Loucy (cell line): ENCODE data around the gene THAP7.

ENCODE experiments used
- EZH2phosphoT487 ChIP-seq: fragments of 200-600 bp; IDR thresholded peaks from 2 replicates; pipeline ENCODE4 v1.6.1; 2018; ENCODE audit warnings: antibody characterized with exemption, mild to moderate bottlenecking, moderate library complexity, borderline replicate concordance
- TF ChIP-seq, protein P1 (sequence below): fragments of 200-600 bp; sonication (generic); conservative IDR thresholded peaks from 2 replicates; pipeline ENCODE4 v1.5.1; 2014; ENCODE audit warnings: mild to moderate bottlenecking, antibody characterized with exemption, low read length

DNA sequence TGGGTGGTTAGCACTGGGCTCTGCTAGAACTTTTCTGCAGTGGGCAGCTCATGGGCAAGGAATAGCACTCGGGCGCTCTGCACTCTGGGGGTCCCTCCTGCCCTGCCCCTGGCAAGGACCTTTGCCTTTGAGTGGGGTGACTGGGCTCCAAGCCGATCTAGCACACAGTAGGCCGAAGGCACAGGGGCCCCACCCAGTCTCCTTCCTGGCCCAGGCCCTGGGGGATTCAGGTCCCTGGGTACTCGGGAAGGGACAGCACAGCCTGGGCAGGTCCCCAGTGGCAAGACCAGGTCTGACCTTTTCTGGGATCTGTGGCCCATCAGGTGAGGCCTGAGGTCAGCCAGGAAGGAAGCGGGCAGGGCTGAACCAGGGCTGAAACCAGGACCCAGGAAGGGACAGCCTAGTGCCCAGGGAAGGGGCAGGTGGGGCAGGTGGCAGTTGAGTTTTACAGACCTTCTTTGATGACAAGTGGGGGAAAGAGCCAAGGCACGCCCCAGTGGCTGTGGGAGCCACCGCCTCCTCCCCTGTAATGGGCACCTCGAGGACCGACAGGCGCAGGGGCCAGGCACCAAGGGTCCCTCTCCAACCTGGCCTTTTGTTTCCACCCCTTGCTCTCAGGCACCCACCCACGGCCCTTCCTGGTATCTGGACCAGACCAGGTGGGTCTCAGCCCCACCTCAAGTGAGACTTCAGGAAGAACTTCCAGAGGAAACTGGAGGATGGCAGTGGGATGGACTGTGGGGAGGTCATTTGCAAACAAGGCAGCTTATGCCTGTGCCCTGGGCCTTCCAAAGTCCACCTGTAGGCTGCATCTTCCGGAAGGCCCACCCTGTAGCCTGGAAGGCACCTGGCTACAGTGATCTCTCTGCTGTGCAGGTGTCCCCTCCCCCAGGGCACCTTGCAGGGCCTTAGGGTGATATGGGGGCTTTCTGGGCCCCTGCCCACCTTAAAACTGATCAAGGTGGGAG is 35.7 kb downstream of the THAP7 start:
- TF ChIP-seq, protein P1, sequence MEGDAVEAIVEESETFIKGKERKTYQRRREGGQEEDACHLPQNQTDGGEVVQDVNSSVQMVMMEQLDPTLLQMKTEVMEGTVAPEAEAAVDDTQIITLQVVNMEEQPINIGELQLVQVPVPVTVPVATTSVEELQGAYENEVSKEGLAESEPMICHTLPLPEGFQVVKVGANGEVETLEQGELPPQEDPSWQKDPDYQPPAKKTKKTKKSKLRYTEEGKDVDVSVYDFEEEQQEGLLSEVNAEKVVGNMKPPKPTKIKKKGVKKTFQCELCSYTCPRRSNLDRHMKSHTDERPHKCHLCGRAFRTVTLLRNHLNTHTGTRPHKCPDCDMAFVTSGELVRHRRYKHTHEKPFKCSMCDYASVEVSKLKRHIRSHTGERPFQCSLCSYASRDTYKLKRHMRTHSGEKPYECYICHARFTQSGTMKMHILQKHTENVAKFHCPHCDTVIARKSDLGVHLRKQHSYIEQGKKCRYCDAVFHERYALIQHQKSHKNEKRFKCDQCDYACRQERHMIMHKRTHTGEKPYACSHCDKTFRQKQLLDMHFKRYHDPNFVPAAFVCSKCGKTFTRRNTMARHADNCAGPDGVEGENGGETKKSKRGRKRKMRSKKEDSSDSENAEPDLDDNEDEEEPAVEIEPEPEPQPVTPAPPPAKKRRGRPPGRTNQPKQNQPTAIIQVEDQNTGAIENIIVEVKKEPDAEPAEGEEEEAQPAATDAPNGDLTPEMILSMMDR = no peak
- TF ChIP-seq EZH2phosphoT487 = no peak
